D721Med (cell line): ENCODE data around the gene LRMDA.

ENCODE experiments used
- DNase-seq: peaks from one replicate; pipeline ENCODE4 v3.0.0; 2011; ENCODE audit warnings: low spot score; ENCODE audit not compliant: insufficient read length
- FAIRE-seq: peaks from 2 replicates; lab custom pipeline; 2011; peaks lifted over from hg19 to GRCh38; lab: Jason Lieb, UNC
- CTCF ChIP-seq: IDR thresholded peaks from 2 replicates; pipeline ENCODE4 v1.5.1; 2012; ENCODE audit warnings: mild to moderate bottlenecking, control low read depth; ENCODE audit not compliant: insufficient read depth; ENCODE audit errors: missing control alignments

The LRMDA gene

DNA sequence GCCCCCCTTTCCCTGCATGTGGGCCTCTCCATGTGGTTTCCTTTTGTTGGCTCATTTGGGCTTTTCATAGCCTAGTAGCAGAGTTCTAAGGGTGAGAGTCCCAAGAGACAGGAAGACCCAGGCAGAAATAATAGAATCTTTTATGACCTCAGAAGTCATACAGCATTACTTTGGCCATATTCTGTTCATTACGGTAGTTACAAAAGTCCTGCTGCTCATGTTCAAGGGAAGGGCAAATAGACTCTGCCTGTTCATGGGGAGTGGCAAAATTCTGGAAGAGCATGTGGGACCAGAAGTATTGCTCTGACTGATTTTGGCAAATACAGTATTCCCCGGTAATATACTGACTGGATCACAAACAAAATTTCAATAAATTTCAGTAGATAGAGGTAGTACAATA, 910.3 kb downstream of the LRMDA start:
- no peak for DNase-seq
- FAIRE-seq: no peak
- TF ChIP-seq CTCF: no peak

DNA sequence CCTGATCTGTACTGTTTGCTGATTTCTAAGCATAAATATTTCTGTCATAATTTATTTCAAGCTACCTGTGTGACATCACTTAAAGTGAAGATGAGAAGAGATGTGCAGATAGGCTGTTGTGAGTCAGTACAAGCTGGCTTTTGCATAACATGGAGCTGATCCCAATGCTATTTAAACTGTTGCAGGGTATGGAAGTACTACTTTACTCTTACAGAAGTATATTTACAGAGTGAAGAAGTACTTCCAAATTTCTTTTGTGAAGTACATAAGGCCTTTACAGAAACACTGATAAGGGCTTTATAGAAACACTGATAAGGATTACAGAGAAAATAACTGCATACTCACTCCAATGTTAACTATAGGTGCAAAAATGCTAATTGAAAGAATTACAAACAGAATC, 911.6 kb downstream of the LRMDA start:
- DNase-seq: no peak
- no peak for TF ChIP-seq CTCF
- no peak for FAIRE-seq

DNA sequence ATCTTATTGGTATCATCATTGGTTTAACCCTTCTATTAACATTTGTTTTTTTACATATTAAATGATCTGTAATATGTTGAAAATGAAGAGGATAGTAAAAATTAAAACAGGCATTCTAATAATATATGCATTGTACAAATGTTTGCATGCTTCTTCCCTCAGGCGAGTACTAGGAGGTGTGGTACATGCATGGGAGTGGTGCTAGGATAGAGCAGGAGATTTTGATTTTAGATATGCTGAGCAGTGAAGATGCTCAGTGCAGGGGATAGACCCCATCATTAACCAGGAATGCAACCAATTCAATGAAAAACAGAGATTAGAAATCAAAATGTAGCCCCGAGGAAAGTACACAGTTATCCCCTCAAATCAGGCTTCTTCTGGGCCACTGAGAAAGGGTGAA, 916.4 kb downstream of the LRMDA start:
- TF ChIP-seq CTCF: no peak
- FAIRE-seq (no peak), DNase-seq (no peak)

DNA sequence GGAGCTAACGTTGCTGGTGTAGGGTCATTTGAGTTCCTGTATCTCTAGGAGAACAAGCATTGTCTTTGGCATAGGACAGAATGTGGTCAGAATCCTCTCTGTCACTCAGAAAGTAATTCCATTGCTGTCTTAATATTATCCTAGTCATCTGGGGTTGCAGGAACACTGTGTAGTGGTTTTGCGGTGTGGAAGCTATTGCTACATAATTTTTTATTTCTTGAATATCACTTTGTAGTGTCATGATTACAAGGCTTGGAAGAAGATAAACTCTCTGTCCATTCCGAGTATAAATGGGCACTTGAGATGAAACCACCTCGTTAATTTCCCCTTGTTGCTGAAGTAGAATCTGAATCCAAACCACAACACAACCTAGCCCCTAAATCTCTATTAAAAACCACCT, 919.2 kb downstream of the LRMDA start:
- FAIRE-seq (no peak), DNase-seq (no peak)
- TF ChIP-seq CTCF: no peak

GRCh38 chr10:76352300-76352699, 920.9 kb downstream of the LRMDA start:
- TF ChIP-seq CTCF: no peak

DNA sequence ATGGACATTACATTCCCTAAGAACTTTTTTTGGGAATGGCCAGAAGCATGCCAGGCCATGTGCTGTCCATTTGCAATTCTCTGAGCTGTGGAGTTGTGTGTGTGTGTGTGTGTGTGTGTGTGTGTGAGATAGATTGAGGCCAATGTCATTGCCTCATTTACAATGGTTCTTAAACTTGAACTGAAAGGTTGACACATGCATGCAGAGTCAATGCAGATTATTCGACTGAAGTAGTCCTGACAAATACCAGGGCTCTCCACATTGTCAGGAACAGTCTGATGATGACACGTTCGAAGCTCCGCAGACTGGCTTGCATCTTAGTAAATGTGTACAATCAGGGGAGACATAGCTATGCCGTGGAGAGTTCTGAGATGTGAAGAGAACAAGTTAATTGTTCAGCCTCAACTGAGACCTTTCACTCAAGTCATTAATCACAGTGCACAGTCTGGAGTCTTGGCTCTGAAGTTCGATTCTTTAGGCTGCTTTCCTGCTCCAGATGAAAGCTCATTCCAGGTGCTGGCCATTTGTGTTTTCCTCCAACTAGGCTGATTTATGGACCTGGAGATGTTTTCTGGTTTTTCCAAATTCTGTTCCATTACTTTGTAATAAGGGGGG, 921.9 kb downstream of the LRMDA start:
- no peak for FAIRE-seq
- TF ChIP-seq CTCF: no peak

More at GRCh38 chr10:76352300-76352699, 920.9 kb downstream of the LRMDA start:
- no peak for DNase-seq
- FAIRE-seq: no peak

GRCh38 chr10:76354212-76354738, 922.9 kb downstream of the LRMDA start:
- no peak for DNase-seq
- no peak for FAIRE-seq

More for the DNA sequence above, 921.9 kb downstream of the LRMDA start:
- DNase-seq: no peak

More at GRCh38 chr10:76354212-76354738, 922.9 kb downstream of the LRMDA start:
- TF ChIP-seq CTCF: no peak
